ENCODE results near the gene PPP1CC. TPM values are rescaled to one million over a fixed set of nuclear protein-coding genes. Genes with fewer than 3 reads are reported as not detected.

PPP1CC gene
- polyA plus RNA-seq, 1 experiment = 167 TPM

DNA sequence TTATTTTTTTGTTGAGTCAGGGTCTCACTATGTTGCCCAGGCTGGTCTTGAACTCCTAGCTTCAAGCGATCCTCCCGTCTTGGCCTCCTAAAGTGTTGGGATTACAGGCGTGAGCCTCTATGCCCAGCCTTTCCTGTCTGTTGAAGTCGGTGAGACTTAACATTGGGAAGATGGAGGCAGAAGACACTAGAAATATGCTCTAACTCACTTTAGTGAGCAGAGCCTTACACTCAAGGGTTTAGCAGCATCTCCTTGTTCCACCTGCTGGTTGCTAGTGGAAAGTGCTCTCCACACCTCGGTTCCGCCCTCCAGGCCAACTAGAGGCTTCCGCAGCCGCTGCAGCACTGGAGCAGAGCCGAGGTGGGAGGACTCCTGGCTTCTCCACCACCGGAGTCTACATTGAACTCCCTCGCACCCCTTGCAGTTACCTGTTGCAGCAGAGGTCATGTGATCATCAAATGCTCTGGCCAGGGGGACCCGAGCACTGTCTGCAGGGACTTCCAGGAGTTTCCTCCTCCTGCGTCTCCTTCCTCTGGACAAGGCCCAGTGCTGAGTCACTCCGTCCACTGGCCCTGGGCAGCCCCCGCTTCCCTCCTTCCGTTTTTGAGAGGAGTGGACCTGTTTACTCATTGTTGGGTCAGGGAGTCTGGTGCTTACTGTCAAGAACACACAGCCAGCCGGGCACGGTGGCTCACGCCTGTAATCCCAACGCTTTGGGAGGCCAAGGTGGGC, 44.4 kb downstream of the PPP1CC start:
- Histone ChIP-seq H3K4me3 (ENCODE audit: low read depth, low read length) (no peak overlapping the region), H3K27me3 (ENCODE audit: control insufficient read depth, insufficient read depth, low read length) (no peaks in the 10 kb centered on the region), H3K9me3 (ENCODE audit: control insufficient read depth, insufficient read depth, low read length) (no peaks in the 10 kb centered on the region; the same call in 1 of the 2 replicates), H3K27ac (ENCODE audit: low read depth, low read length) (no peak overlapping the region)
- POLR2A ChIA-PET = no interaction called here
- CTCF ChIA-PET = no interaction called here
- TF ChIP-seq CTCF (IDR thresholded peaks at IDR 0.05; ENCODE audit: low read depth, low read length) = peak; percentile 62
- DNase-seq (ENCODE audit: low read depth, low spot score) = peak; percentile 37

DNA sequence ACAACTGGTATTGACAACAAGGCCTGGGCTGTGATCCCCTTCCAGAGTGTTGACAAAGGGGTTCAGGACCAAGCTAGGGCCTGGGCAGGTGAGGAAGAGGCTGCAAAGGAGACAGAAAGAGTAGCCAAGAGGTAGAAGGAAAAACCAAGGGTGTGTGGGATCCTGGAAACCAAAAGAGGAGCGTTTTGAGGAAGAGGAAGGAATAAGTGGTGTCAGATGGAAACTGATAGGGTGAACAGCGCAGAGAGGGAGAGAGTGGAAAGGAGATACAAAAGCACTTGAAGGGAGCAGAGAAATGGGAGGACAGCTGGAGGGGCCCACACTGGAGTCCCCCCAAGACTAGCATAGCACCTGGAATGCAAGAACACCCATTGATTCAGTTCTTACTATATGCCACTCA, 45.5 kb downstream of the PPP1CC start:
- ChIA-PET CTCF (no interaction called here), POLR2A (no interaction called here)

GRCh38 chr12:110696283-110696682, 46.4 kb downstream of the PPP1CC start:
- Histone ChIP-seq H3K27me3 (ENCODE audit: control insufficient read depth, insufficient read depth, low read length) (no peaks in the 10 kb centered on the region), H3K4me3 (ENCODE audit: low read depth, low read length) (no peak overlapping the region), H3K9me3 (ENCODE audit: control insufficient read depth, insufficient read depth, low read length) (no peaks in the 10 kb centered on the region; the same call in 1 of the 2 replicates), H3K27ac (ENCODE audit: low read depth, low read length) (no peak overlapping the region)
- POLR2A ChIA-PET = no interaction called here
- no peak for TF ChIP-seq CTCF (IDR thresholded peaks at IDR 0.05; ENCODE audit: low read depth, low read length)
- no peak for DNase-seq (ENCODE audit: low read depth, low spot score)
- CTCF ChIA-PET = no interaction called here

More for the DNA sequence above, 45.5 kb downstream of the PPP1CC start:
- no peak for TF ChIP-seq CTCF (IDR thresholded peaks at IDR 0.05; ENCODE audit: low read depth, low read length)
- DNase-seq (ENCODE audit: low read depth, low spot score) = no peak
- Histone ChIP-seq H3K27me3 (ENCODE audit: control insufficient read depth, insufficient read depth, low read length) (no peaks in the 10 kb centered on the region), H3K27ac (ENCODE audit: low read depth, low read length) (no peak overlapping the region), H3K9me3 (ENCODE audit: control insufficient read depth, insufficient read depth, low read length) (no peaks in the 10 kb centered on the region; the same call in 1 of the 2 replicates), H3K4me3 (ENCODE audit: low read depth, low read length) (no peak overlapping the region)

GRCh38 chr12:110694330-110694901, 48.3 kb downstream of the PPP1CC start:
- no peak for TF ChIP-seq CTCF (IDR thresholded peaks at IDR 0.05; ENCODE audit: low read depth, low read length)
- Histone ChIP-seq H3K4me3 (ENCODE audit: low read depth, low read length) (no peak overlapping the region), H3K9me3 (ENCODE audit: control insufficient read depth, insufficient read depth, low read length) (no peaks in the 10 kb centered on the region; the same call in 1 of the 2 replicates), H3K27ac (ENCODE audit: low read depth, low read length) (no peak overlapping the region), H3K27me3 (ENCODE audit: control insufficient read depth, insufficient read depth, low read length) (no peaks in the 10 kb centered on the region)
- DNase-seq (ENCODE audit: low read depth, low spot score) = no peak
- ChIA-PET CTCF (no interaction called here), POLR2A (no interaction called here)

- no peak for DNase-seq (ENCODE audit: low read depth, low spot score)
- H3K27me3 ChIP-seq (ENCODE audit: control insufficient read depth, insufficient read depth, low read length) = no peaks in the 10 kb centered on the region
- H3K27ac ChIP-seq (ENCODE audit: low read depth, low read length) = no peak overlapping the region
- ChIA-PET CTCF (no interaction called here), POLR2A (no interaction called here)
- no peaks in the 10 kb centered on the region; the same call in 1 of the 2 replicates for H3K9me3 ChIP-seq (ENCODE audit: control insufficient read depth, insufficient read depth, low read length)
- TF ChIP-seq CTCF (IDR thresholded peaks at IDR 0.05; ENCODE audit: low read depth, low read length) = no peak
- no peak overlapping the region for H3K4me3 ChIP-seq (ENCODE audit: low read depth, low read length)
Observed at GRCh38 chr12:110693731-110694130, 49.0 kb downstream of the PPP1CC start.

All from AG04450 (cell line).